H1 (cell line): ENCODE results near the gene MLPH. TPM values are rescaled to one million over a fixed set of nuclear protein-coding genes. Genes with fewer than 3 reads are reported as not detected.

ENCODE experiments used
- CTCF ChIA-PET: fragments of 300-600 bp; sonication (Branson Sonifier 250); formaldehyde crosslinking; loops from one replicate; lab custom pipeline; 2021; ENCODE audit not compliant: partially characterized antibody; lab: Charles Lee
- POLR2A ChIA-PET: fragments of 300-600 bp; sonication (Branson Sonifier 250); formaldehyde crosslinking; loops from one replicate; lab custom pipeline; 2021; ENCODE audit warnings: inconsistent platforms; ENCODE audit not compliant: partially characterized antibody; lab: Charles Lee
- DNase-seq, 2 experiments: peaks; one replicate each; pipeline versions ENCODE4 v3.0.0 to v3.0.0-alpha.2; 2010 to 2022; ENCODE audit warnings: low spot score in 2 of 2, low read depth in 1 of 2, mixed read lengths in 1 of 2
- FAIRE-seq: peaks from 2 replicates; lab custom pipeline; 2011; peaks lifted over from hg19 to GRCh38; lab: Jason Lieb, UNC
- H2AFZ ChIP-seq: 2 replicates; pipeline ENCODE4 v1.8.1; 2012; ENCODE audit warnings: low read length, inconsistent platforms
- H2AK5ac ChIP-seq: 2 replicates; pipeline ENCODE4 v1.6.1; 2013; ENCODE audit warnings: low read depth, low read length
- H2BK120ac ChIP-seq: replicated peaks from 2 replicates; pipeline ENCODE3; 2013; ENCODE audit warnings: low read depth, low read length, inconsistent platforms
- H2BK12ac ChIP-seq: 2 replicates; pipeline ENCODE4 v1.6.1; 2013; ENCODE audit warnings: low read depth, low read length
- H2BK15ac ChIP-seq: 2 replicates; pipeline ENCODE4 v1.6.1; 2013; ENCODE audit warnings: low read length
- H2BK20ac ChIP-seq: 2 replicates; pipeline ENCODE4 v1.6.1; 2013; ENCODE audit warnings: low read length
- H2BK5ac ChIP-seq: 2 replicates; pipeline ENCODE4 v1.6.1; 2013; ENCODE audit warnings: low read depth, low read length
- H3K14ac ChIP-seq: 2 replicates; pipeline ENCODE4 v1.6.1; 2013; ENCODE audit warnings: inconsistent platforms; ENCODE audit not compliant: insufficient read length
- H3K18ac ChIP-seq: 2 replicates; pipeline ENCODE4 v1.6.1; 2013; ENCODE audit warnings: low read length; ENCODE audit errors: extremely low read depth
- H3K23ac ChIP-seq: 2 replicates; pipeline ENCODE4 v1.6.1; 2013; ENCODE audit warnings: inconsistent platforms; ENCODE audit not compliant: insufficient read length
- H3K23me2 ChIP-seq: 2 replicates; pipeline ENCODE4 v1.6.1; 2013; ENCODE audit warnings: low read depth, low read length
- H3K27ac ChIP-seq: 2 replicates; pipeline ENCODE4 v1.6.1; 2011; ENCODE audit warnings: low read depth, low read length, inconsistent platforms
- H3K27me3 ChIP-seq, 4 experiments: replicated peaks in 1 of 4; 1 replicate in 1 of 4; 2 replicates in 3 of 4; pipeline versions ENCODE4 v1.6.1 to v1.8.1; 2011 to 2013; ENCODE audit warnings: low read length in 3 of 4, mild to moderate bottlenecking in 3 of 4, inconsistent platforms in 2 of 4, mixed read lengths in 2 of 4, moderate library complexity in 1 of 4; ENCODE audit not compliant: control insufficient read depth in 3 of 4, insufficient read depth in 3 of 4; ENCODE audit errors: extremely low read depth in 1 of 4
- H3K36me3 ChIP-seq, 4 experiments: 2 replicates each; pipeline versions ENCODE4 v1.6.1 to v1.8.1; 2011 to 2013; ENCODE audit warnings: mild to moderate bottlenecking in 4 of 4, low read length in 3 of 4, moderate library complexity in 2 of 4, control low read depth in 1 of 4, inconsistent platforms in 1 of 4; ENCODE audit not compliant: insufficient read depth in 4 of 4, control insufficient read depth in 2 of 4
- H3K4ac ChIP-seq: replicated peaks from 2 replicates; pipeline ENCODE3; 2013; ENCODE audit warnings: low read length, low read depth, mixed read lengths, inconsistent platforms; ENCODE audit not compliant: insufficient read length
- H3K4me1 ChIP-seq, 4 experiments: replicated peaks in 1 of 4; 1 replicate in 1 of 4; 2 replicates in 3 of 4; pipeline versions ENCODE4 v1.6.1 to v1.8.1; 2011 to 2013; ENCODE audit warnings: low read length in 3 of 4, inconsistent platforms in 2 of 4, mixed read lengths in 1 of 4; ENCODE audit not compliant: insufficient read depth in 4 of 4, control insufficient read depth in 3 of 4
- H3K4me2 ChIP-seq, 2 experiments: 2 replicates each; pipeline versions ENCODE4 v1.6.1 to v1.8.1; 2011 to 2013; ENCODE audit warnings: low read depth in 2 of 2, low read length in 2 of 2, control low read depth in 1 of 2, inconsistent platforms in 1 of 2, mild to moderate bottlenecking in 1 of 2; ENCODE audit not compliant: insufficient read depth in 1 of 2
- H3K4me3 ChIP-seq, 4 experiments: fragments of 200-600, 300-600 bp in 1 of 4; sonication (generic), shearing (Covaris generic), sonication (Bioruptor Twin) in 1 of 4; 2 replicates each; pipeline versions ENCODE4 v1.5.1 to v1.8.1; 2011 to 2016; ENCODE audit warnings: low read length in 4 of 4, low read depth in 3 of 4, control low read depth in 2 of 4, inconsistent platforms in 2 of 4, mild to moderate bottlenecking in 2 of 4, mixed read lengths in 1 of 4, moderate library complexity in 1 of 4; ENCODE audit not compliant: insufficient read depth in 2 of 4; ENCODE audit errors: extremely low read depth in 1 of 4
- H3K56ac ChIP-seq: replicated peaks from 2 replicates; pipeline ENCODE3; 2013; ENCODE audit warnings: low read depth, mild to moderate bottlenecking, mixed read lengths, low read length, inconsistent platforms; ENCODE audit not compliant: insufficient read length
- H3K79me1 ChIP-seq: 2 replicates; pipeline ENCODE4 v1.6.1; 2013; ENCODE audit warnings: low read depth, low read length, control low read depth
- H3K79me2 ChIP-seq, 2 experiments: 2 replicates each; pipeline versions ENCODE4 v1.6.1 to v1.8.1; 2012 to 2013; ENCODE audit warnings: low read length in 2 of 2, mild to moderate bottlenecking in 2 of 2, inconsistent platforms in 1 of 2; ENCODE audit not compliant: insufficient read depth in 2 of 2, control insufficient read depth in 1 of 2
- H3K9ac ChIP-seq, 4 experiments: replicated peaks in 1 of 4; 1 replicate in 1 of 4; 2 replicates in 3 of 4; pipeline versions ENCODE4 v1.6.1 to v1.8.1; 2011 to 2013; ENCODE audit warnings: low read depth in 3 of 4, low read length in 3 of 4, control low read depth in 2 of 4, mild to moderate bottlenecking in 2 of 4, moderate library complexity in 2 of 4, inconsistent platforms in 1 of 4; ENCODE audit errors: extremely low read depth in 1 of 4
- H3K9me3 ChIP-seq, 2 experiments: 2 replicates each; pipeline versions ENCODE4 v1.6.1 to v1.8.1; 2012 to 2013; ENCODE audit warnings: mild to moderate bottlenecking in 2 of 2, moderate library complexity in 2 of 2, control low read depth in 1 of 2, inconsistent platforms in 1 of 2, low read depth in 1 of 2, low read length in 1 of 2, mixed read lengths in 1 of 2; ENCODE audit not compliant: insufficient read depth in 2 of 2
- H4K20me1 ChIP-seq, 2 experiments: replicated peaks in 1 of 2; 2 replicates each; pipeline versions ENCODE3 to v1.8.1; 2011 to 2013; ENCODE audit warnings: inconsistent platforms in 2 of 2, low read length in 2 of 2, mild to moderate bottlenecking in 1 of 2; ENCODE audit not compliant: insufficient read depth in 2 of 2, control insufficient read depth in 1 of 2
- H4K5ac ChIP-seq: 2 replicates; pipeline ENCODE4 v1.6.1; 2013; ENCODE audit warnings: low read length, low read depth, mixed read lengths, inconsistent platforms; ENCODE audit not compliant: insufficient read length
- H4K8ac ChIP-seq: 2 replicates; pipeline ENCODE4 v1.8.0; 2013; ENCODE audit warnings: mild to moderate bottlenecking, moderate library complexity, low read length, inconsistent platforms; ENCODE audit not compliant: insufficient read depth; ENCODE audit errors: extremely low read depth
- H4K91ac ChIP-seq: replicated peaks from 2 replicates; pipeline ENCODE3; 2013; ENCODE audit warnings: low read length, mixed read lengths, inconsistent platforms; ENCODE audit not compliant: insufficient read length
- CTBP2 ChIP-seq: IDR thresholded peaks from 2 replicates; pipeline ENCODE4 v1.7.0; 2011; ENCODE audit warnings: borderline replicate concordance, mild to moderate bottlenecking, moderate library complexity, mixed read lengths, low read length; ENCODE audit not compliant: insufficient read depth, insufficient read length
- GABPA ChIP-seq: IDR thresholded peaks from 2 replicates; pipeline ENCODE4 v1.6.1; 2011; ENCODE audit warnings: mild to moderate bottlenecking, low read length, moderate library complexity, borderline replicate concordance; ENCODE audit not compliant: insufficient read depth
- HDAC6 ChIP-seq: IDR thresholded peaks from one replicate; pipeline ENCODE4 v1.7.1; 2012; ENCODE audit warnings: low read depth, mild to moderate bottlenecking, inconsistent platforms, low read length, moderate library complexity
- POLR2A ChIP-seq, 2 experiments: IDR thresholded peaks; 1 replicate in 1 of 2; 2 replicates in 1 of 2; pipeline ENCODE4 v1.6.1; 2011; ENCODE audit warnings: low read depth in 2 of 2, low read length in 2 of 2, mild to moderate bottlenecking in 2 of 2; ENCODE audit errors: control extremely low read depth in 1 of 2
- POU5F1 ChIP-seq: IDR thresholded peaks from 2 replicates; pipeline ENCODE4 v1.6.1; 2011; ENCODE audit warnings: low read depth, mild to moderate bottlenecking, low read length, moderate library complexity
- RFX5 ChIP-seq: IDR thresholded peaks from 2 replicates; pipeline ENCODE4 v1.6.1; 2011; ENCODE audit warnings: low read depth, low read length, improper control_type of control experiment, borderline replicate concordance
- RNF2 ChIP-seq: fragments of 200-900, 300-1000 bp; sonication (generic); IDR thresholded peaks from 2 replicates; pipeline ENCODE4 v1.7.1; 2016; ENCODE audit warnings: borderline replicate concordance, low read depth, mild to moderate bottlenecking, antibody characterized with exemption, low read length; ENCODE audit not compliant: poor library complexity, severe bottlenecking; ENCODE audit errors: missing control alignments
- SAP30 ChIP-seq: fragments of 300-600 bp; sonication (generic); IDR thresholded peaks from 2 replicates; pipeline ENCODE4 v1.7.1; 2012; ENCODE audit warnings: low read length, moderate library complexity, mild to moderate bottlenecking, inconsistent platforms; ENCODE audit not compliant: insufficient read depth, insufficient replicate concordance
- SIRT6 ChIP-seq: IDR thresholded peaks from one replicate; pipeline ENCODE4 v1.7.1; 2012; ENCODE audit warnings: low read length, inconsistent platforms
- SP1 ChIP-seq: IDR thresholded peaks from 2 replicates; pipeline ENCODE4 v1.6.1; 2011; ENCODE audit warnings: low read depth, low read length
- TBP ChIP-seq: IDR thresholded peaks from 2 replicates; pipeline ENCODE4 v1.6.1; 2011; ENCODE audit warnings: low read depth, low read length, improper control_type of control experiment
- TCF12 ChIP-seq: IDR thresholded peaks from 2 replicates; pipeline ENCODE4 v1.6.1; 2011; ENCODE audit warnings: low read depth, mild to moderate bottlenecking, low read length
- TEAD4 ChIP-seq: IDR thresholded peaks from 2 replicates; pipeline ENCODE4 v1.6.1; 2012; ENCODE audit warnings: low read depth, low read length, inconsistent platforms, mixed read lengths
- WGBS, 2 experiments: shearing (Covaris generic) in 1 of 2; methylation state at CpG; one replicate each; pipeline versions ENCODE4 v1.1.6 to v1.1.7; 2013 to 2015; ENCODE audit warnings: low lambda C conversion rate in 2 of 2, mixed read lengths in 2 of 2, inconsistent platforms in 1 of 2, low coverage in 1 of 2, missing lambda C conversion rate in 1 of 2; ENCODE audit not compliant: insufficient replicate concordance in 2 of 2, insufficient coverage in 1 of 2, insufficient read length in 1 of 2; ENCODE audit errors: extremely low coverage in 1 of 2, missing lambda C conversion rate in 1 of 2; 5-methylcytosine and 5-hydroxymethylcytosine counted together
- polyA plus RNA-seq, 7 experiments: library from polyadenylated mRNA; depleted of rRNA in 3 of 7; stranded (reverse) in 5 of 7; unstranded in 2 of 7; fragments of >200 nt in 5 of 7; fragments of 200-250 nt in 2 of 7; gene quantifications; 1 replicate in 5 of 7; 2 replicates in 1 of 7; 4 replicates in 1 of 7; pipeline versions ENCODE4 v1.2.1 to v1.2.3, GENCODE V29; 2011 to 2013; ENCODE audit warnings: missing spikeins in 2 of 7, mixed read lengths in 2 of 7
- total RNA-seq: library from RNA; stranded (reverse); fragmentation: NEBNext Ultra II Directional; extraction: Animal tissue kit (Norgen Biotek cat#: 25700); gene quantifications from 2 replicates; pipeline ENCODE4 v1.2.1, GENCODE V29; 2021
- TF ChIP-seq, protein P1 (sequence below): IDR thresholded peaks from 2 replicates; pipeline ENCODE4 v1.6.1; 2012; ENCODE audit warnings: inconsistent platforms

MLPH gene
- total and polyA plus RNA-seq, 2 of the 8 experiments (the other 6 are each of a cell fraction or from before 2014, with no cell fraction given) = 12.7 to 17.0 TPM

- Histone ChIP-seq H3K36me3 (no peaks in the 10 kb centered on the region), H2AFZ (no peak overlapping the region), H4K8ac (no peak overlapping the region), H3K14ac (no peak overlapping the region), H2BK20ac (no peak overlapping the region), H3K9ac (no peak overlapping the region), H3K4ac (no peak overlapping the region), H3K56ac (no peak overlapping the region), H4K5ac (no peak overlapping the region), H3K4me1 (no peaks in the 10 kb centered on the region; a peak in 1 of 7 replicates), H2BK120ac (no peak overlapping the region), H3K27me3 (no peaks in the 10 kb centered on the region), H3K27ac (no peak overlapping the region), H4K91ac (no peak overlapping the region), H3K4me2 (no peak overlapping the region), H3K9me3 (no peaks in the 10 kb centered on the region; a peak in 1 of 4 replicates), H2AK5ac (no peak overlapping the region), H2BK5ac (no peak overlapping the region), H2BK12ac (no peak overlapping the region), H3K18ac (no peak overlapping the region), H4K20me1 (peaks cover 0 to 2% of the 10 kb centered on the region in 2 experiments), H3K79me1 (no peaks in the 10 kb centered on the region), H3K23ac (no peak overlapping the region), H2BK15ac (no peak overlapping the region), H3K4me3 (no peak overlapping the region), H3K79me2 (no peaks in the 10 kb centered on the region), H3K23me2 (no peaks in the 10 kb centered on the region)
- DNase-seq = no peak
- 92% methylated on average over 6 of the region's 6 CpGs; no CpG with 5 or more reads in 1 of the 2 experiments for WGBS, 2 experiments
- FAIRE-seq = no peak
- CTCF ChIA-PET = interaction anchor here (0.7 to 3.6 kb wide), 11 partner anchors 8 to 88 kb away, joined by 3 to 12 read pairs (median 4); no protein-coding TSS in a partner anchor
- POLR2A ChIA-PET = interaction anchor here (0.6 to 1.5 kb wide), 2 partner anchors 12 to 27 kb away, joined by 3 to 4 read pairs; no protein-coding TSS in a partner anchor
- TF ChIP-seq SP1 (no peak), RFX5 (no peak), RNF2 (no peak), HDAC6 (no peak), SAP30 (no peak), TEAD4 (no peak), CTBP2 (no peak), SIRT6 (no peak), GABPA (no peak), TBP (no peak), TCF12 (no peak), POU5F1 (no peak), POLR2A (IDR thresholded peaks at IDR 0.05; ENCODE audit: control extremely low read depth in 1 of 2, low read depth in 2 of 2, low read length in 2 of 2) (no peak)
- TF ChIP-seq, protein P1, sequence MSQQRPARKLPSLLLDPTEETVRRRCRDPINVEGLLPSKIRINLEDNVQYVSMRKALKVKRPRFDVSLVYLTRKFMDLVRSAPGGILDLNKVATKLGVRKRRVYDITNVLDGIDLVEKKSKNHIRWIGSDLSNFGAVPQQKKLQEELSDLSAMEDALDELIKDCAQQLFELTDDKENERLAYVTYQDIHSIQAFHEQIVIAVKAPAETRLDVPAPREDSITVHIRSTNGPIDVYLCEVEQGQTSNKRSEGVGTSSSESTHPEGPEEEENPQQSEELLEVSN = no peak
Observed at GRCh38 chr2:237539681-237540080, 52.6 kb downstream of the MLPH start.
